Ecto neural progenitor cell (in vitro differentiated cells): Measurements from ENCODE around the gene HLA-F.

Source experiments
- DNase-seq: peaks from one replicate; pipeline ENCODE4 v3.0.0-alpha.2; 2018; ENCODE audit warnings: low spot score

Gene HLA-F

DNA sequence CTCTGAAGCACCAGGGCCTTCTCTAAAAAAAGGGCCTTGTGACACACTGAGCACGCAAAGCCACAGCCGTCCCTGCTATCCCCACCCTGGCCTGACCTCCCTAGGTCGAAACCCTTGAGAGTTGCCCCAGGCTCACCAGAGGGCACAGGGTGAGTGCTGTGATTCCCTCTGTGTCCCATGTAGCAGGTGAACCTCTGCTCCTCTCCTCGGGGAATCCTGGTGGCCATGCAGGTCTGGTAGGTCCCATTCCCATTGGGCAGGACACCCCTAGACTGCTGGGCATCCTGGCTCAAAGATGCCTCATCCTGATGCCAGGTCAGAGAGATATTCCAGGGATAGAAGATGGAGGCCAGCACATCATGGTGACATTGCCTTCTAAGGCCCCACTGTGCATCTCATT is 20.9 kb downstream of the HLA-F start:
- no peak for DNase-seq

DNA sequence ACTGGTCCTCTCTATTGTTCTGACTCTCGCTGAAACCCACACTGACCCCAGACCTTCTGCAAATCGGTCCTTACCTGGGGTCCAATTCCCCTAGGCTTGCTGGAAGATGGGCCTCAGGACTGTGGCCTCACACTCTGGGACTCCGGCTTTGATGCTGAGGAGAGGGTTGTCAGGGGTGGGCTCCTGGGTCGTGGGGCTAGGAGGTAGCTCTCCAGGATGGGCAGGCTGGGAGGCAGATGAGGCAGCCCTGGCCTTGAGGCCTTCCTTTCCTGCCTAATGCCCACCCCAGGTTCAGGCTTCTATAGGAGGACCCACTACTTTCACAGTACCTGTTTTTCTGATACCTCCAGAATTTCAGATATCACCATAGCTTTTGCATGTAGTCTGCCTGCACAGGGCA is 21.4 kb downstream of the HLA-F start:
- DNase-seq = no peak

DNA sequence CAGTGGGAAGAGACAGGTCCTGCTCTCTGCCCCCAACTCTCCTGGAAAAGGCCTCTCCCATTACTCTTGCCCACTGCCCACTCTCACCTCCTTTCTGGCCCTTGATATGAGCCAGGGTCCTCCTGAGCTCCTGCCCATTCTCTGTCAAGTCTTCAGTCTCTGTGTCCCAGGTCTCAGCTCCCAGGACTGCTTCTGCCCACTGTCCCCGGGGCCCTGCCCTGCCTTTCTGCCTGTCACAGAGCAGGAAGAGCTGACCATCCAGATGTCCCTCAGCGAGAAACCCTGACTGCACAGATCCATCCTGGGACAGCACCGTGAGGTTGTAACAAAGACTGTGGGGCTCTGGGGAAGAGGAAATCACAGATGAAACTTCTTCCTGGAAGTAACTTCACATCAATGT is 22.2 kb downstream of the HLA-F start:
- no peak for DNase-seq

DNA sequence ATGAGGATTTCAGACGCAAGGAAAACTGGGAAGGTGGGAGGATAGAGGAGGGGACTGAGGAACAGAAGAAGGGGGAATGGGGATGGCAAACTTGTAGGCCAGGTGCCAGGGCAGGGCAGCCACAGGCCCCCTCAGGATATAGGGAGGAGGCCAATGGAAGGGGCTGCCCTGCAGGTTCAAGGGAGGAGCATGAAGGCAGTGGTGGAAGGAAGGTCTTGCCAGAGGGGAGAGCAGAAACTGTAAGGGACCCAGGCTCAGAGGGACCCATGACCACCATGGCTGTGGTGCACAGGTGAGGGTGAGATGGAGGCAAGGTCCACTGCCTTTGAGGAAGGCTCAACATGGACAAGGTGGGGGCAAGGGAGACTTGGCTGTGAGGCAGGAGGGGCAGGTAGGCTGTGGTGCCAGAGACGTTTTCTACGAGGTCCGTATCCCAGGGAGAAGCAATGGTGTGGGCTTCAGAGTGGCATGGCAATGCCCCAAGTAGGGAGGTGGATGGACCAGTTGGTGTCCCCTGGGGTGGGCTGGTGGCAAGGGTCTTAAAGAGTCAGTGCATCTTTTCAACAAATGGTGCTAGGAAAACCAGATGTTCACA is 22.7 kb downstream of the HLA-F start:
- DNase-seq = no peak

DNA sequence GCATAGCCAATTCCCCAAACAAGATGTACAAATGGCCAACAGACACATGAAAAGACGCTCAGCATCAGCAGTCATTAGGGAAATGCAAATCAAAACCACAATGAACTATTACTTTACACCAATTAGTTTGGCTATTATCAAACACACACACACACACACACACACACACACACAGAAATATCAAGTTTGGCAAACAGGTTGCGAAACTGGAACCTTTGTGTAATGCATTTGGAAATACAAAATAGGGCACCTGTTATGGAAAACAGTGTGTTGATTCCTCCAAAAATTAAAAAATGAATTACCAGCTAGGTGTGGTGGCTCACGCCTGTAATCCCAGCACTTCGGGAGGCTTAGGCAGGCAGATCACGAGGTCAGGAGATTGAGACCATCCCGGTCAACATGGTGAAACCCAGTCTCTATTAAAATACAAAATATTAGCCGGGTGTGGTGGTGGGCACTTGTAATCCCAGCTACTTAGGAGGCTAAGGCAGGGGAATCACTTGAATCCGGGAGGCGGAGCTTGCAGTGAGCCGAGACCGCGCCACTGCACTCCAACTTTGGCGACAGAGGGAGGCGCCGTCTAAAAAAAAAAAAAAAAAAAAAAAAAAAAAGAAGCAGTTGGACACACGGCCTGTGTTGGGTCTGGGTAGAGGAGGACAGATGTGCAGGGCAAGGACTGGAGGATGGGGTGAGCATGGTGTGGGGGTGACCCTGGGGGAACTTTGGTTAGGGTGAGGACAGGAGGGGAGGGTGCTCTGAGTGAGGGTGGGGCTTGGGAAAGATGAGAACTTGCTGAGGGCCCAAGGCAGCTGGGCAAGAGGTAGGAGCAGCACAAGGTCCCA is 23.8 kb downstream of the HLA-F start:
- no peak for DNase-seq

DNA sequence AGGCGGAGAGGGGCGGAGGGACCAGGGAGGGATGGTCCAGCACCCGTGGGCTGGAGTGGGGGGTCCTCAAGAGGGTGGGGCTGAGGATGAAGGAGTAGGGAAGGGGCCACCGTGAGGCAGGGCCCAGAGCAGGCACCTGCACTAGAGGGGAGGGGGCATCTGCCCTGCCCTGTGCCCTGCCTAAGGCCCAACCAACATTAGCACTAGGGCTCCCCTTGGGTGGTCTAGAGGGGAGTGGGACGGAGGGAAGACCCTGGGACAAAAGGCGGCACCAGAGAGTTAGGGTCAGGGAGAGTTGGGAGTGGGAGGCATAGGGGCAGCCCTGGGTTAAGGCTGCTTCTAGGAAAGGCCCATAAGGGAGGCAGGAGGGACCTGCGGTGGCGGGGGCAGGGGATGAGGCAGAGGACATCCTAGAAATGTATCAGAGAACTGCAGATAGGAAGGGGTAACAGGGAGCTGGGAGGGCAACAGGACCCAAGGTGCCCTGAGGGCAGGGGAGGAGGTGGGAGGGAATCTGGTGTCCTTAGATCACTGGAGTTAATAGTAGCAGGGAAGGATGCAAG is 24.5 kb downstream of the HLA-F start:
- DNase-seq = no peak

DNA sequence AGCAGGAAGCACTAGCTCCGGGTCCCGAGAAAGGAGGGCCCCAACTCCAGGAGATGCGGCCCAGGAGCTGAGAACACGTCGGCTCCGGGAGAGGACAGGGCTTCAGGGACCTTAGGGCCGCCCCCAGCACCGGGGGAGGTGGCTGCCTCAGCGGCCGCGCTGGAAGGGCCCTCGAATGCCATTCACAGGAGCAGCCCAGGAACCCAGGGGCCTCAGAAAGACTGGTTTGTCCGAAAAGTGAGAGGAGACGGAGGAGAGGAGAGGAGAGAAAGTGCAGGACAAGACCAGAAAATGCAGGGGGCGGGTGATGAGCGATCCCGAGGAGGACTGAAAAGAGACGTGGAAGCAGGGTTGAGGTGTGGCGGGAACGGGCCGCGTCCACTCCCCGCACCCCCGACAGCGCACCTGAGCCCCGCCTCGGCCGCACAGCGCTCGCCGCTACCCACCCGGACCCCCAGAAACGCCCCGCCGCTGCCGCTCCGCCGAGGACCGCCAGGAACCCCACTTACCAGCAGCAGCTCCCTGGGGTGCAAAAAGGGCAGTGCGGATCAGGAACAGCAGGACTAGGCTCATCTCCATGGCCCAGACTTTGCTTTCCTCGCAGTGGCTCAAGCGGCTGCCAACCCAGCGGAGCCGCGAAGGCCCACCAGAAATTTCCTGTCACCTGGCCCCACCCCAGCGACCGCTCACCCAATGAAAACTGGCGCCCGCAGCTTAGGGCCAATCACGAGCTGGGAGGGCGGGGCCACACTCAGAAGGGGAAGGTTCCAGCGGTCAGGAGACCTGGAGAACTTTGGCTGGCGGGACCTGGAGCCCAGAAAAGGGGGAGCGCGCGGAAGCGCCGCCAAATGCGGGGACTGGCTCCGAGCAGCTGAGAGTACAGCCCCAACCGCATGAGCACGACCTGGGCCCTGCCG is 25.4 kb downstream of the HLA-F start:
- DNase-seq = peak; percentile 94

DNA sequence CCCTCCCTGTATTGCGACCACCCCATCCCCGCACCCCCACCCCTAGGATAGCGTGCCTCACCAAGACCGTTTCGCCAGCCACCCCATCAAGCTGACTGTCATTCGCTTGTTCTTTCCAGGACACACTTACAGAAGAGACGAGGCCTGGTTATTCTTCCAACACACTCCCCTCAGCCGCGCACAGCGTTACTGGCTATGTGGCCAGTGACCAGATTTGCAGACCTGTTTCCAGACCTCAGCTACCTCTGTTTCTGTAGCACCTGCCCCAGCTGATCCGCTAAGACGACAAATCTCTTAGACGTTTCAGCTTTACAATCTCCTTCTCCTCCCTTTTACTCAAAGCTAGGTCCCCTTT is 26.1 kb downstream of the HLA-F start:
- DNase-seq = no peak

DNA sequence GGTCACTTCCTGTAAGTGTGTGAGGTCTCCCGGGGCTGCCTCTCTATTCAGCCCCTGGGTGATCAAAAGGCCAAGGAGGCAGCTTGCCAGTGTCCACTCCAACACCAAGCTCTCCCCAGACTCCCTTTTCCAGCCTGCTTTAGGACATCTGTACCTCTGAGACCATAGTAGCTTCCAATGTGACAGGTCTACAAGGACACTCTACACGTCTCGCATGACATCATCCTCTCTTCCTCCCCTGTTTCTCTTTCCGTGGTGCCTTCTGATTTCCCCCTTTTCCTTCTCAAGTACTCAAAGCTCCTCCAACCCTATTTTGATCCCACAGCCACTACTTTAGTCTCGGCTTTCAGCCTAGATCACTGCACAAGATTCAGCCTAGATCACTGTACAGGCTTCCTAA is 26.4 kb downstream of the HLA-F start:
- DNase-seq = no peak

DNA sequence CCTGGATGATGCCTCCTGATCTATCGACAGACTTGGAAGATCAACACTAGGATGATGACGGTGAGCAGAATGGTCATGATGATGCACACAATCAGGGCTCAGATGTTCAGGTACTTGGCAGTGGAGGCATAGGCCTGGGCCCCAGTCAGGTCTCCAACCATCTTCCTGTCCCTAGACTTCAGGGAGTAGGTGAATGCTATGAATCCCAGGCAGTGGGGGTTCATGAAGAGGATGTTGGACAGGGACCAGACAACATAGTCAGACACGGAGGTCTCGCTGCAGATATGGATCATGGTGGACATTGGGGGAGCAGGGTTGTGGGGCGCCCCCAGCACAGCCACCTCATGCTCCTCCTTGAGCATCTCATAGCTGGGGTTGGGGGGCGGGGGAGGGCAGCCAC is 27.5 kb downstream of the HLA-F start:
- peak; percentile 28 for DNase-seq

DNA sequence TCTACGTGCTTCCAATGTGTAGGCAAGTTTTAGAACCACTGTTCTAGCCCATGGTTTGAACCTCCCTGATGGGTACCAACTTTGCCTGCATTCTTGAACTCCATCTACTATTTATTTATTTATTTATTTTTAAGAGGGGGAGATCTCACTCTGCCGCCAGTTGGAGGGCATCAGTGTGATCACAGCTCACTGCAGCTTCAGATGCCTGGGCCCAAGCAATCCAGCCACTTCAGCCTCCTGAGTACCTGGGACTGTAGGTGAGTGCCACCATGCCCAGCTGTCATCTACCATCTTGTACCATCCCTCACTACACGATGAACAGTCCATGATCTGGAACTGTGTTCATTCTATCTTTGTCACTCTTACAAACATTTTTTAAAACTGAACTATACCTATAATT is 28.2 kb downstream of the HLA-F start:
- peak; percentile 24 for DNase-seq

DNA sequence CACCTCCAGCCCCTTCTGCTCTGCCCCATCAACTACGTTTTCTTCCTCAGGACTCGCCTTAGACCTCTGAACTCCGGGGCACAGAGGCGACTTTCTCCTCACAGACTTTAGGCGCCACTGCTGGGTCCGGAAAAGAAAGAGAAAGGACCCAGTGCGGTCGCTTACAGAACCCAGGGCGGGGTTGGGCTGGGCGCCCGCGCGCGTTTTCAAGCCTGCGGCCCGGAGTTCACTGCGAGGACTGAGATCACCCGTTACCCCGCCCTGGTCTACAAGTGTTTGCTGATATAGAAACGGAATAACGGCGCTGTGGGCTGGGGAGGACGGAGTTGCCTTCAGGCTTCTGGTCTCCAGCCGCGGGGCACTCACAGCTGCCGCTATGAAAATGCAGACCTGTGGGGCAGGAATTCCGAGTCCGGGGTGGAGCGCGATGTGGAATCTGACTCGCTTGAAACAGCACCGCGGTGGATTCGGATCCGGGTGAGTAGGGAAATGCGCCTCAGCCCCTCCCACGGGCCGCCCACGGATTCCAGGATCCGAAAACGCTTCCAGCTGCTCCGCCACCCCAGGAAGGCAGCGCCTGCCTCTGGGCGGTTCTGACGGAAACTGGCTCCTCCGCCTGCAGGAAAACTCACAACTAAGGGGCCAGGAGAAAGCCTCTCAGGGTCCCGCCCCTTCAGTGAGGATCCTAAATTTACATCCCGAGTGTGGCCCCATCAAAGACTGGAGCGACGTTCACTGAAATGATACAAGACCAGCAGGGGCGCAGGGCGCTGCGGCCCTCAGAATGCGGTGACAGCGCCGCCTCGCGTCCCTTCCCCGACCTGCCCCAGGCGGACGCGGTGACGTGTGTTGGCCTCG is 29.4 kb downstream of the HLA-F start:
- peak; percentile 91 for DNase-seq

DNA sequence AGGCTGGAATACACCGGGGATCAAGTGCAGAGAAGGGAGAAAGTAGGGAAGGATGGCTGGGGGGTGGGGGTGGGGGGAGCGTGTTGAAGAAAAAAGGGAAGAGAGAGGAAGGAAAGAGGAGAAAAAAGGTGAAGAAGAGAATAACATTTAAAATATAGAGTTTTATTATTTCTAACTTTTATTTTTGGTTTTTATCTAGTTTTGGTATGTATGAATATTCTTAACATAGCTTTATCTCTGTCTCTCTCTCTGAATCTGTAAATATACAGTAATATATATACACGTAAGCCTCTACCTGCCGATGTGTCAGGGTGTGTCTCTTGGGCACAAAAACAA is 30.0 kb downstream of the HLA-F start:
- DNase-seq = no peak

DNA sequence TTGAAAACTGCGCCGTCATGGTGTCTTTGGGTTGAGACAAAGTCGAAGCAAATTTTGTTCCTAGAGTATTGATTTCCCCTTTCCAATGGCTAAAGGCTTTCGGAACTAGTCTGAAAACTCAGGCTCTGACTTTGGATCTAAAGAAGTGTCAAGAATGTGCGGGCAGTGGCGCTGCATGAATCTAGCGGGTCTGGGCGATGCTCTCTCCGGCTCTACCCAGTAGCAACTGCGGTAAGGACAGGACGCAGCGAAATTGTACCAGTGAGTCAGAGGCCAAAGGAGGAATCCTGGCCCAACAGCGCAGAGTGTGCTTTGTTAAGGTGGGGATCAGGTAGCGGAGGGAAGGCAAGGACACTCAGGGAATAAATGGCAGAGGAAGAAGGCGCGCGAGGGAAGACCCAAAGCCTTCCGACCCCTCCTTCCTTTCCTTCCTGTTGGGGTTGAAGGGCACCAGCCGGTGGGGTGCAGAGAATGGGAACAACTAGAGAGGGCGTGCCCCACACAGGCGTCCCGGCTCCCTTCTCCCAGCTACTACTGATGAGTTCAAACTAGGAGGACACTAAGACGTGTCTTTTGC is 32.1 kb downstream of the HLA-F start:
- DNase-seq = peak; percentile 30

DNA sequence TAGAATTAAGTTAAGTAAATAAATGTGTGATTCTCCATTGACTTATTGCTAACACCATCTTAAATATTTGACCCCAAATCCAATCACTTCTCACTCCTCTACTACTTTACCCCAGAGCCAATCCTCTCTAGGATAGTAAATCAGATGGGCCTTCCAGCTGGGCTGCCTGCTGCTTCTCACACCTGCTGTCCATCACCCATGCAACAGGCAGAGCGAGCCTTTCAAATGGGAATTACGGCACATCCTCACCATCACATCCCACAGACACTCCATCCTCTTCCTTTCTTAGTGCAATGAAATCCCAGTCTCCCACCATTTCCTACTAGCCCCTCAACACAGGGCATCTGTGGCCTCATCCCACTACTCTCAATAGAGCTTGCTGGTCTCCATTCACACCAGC is 34.0 kb downstream of the HLA-F start:
- no peak for DNase-seq

DNA sequence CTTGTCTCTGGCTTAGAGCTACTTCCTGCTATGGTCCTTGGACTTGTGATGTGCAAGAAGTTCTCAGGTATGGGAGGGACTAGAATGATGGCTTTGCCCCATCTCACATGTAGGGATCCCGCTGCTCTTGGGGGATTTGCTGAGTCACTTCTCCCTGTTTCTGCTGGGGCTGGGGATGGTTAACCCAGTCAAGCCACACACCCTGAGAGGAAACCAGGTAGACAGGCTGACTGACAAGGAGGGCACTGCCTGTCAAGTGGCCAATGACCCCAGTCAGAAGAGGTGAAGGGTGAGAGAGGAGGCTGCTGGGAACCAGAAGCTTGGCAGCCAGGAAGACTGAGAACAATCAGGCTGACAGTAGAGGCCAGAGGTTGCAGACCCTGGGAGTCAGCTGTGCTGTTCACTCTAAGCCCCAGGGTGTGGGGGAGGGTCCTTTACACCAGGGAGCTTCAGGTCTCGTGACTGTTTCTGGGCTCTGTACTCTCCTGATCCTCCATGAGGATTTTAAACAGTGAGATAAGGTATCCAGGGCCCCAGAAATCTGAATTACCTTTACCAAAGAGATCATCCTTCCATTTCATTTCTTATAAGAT is 34.6 kb downstream of the HLA-F start:
- peak; percentile 48 for DNase-seq

DNA sequence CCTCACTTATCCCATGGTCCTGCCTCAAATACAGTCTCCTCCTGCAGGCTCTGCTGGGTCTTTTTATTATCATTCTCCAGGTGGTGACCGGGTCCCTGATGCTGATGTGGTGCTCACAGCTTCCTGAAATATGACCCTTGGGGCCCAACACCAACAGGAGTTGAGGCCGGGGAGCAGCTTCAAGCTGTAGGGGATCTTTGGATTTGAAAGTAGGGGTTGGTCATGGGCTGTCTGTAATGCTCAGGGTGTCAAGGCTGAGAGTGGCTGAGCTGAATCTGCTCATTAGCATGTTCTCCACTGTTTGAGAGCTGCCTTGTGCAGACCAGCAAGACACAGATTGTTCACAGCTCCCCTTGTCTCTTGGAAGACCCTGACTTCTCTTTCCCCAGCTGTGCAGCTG is 35.5 kb downstream of the HLA-F start:
- DNase-seq = peak; percentile 28

DNA sequence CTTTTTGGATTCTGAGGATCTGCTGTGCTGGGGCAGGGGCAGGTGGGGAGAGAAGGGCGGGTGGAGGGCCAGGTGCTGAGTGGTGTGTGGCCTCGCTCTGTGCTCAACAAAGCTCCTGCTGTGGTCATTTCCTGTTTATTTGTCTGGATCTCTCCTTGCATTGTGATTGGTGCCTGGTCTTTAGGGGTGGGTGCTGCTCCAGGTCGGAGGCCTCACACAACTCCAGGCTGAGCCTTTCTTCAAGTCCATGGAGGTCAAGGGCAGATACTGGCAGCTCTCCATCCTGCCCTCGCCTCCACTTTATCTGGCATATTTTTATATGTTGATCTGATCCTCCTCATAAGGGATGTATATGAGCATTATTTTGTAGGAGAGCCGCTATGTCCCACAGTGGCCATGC is 36.2 kb downstream of the HLA-F start:
- DNase-seq = peak; percentile 37

DNA sequence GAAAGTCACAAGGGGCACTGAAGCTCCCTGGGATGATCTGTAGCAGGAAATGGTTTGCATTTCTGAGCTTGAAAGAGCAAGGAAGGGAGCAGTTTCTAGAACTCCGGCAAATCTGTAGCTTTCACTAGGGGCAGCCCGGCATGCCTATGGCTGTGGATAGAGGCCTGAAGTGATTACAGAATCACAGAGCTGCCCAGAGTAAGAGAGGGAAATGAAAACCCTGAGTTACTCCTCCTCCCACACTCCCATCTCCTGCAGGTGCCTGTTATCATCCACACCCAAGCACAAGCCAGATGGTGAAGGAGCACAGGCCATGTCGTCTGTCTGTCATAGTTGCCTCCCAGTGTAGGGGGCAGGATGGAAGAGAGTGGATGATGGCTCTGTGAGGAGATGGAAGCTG is 37.1 kb downstream of the HLA-F start:
- DNase-seq = peak; percentile 28

DNA sequence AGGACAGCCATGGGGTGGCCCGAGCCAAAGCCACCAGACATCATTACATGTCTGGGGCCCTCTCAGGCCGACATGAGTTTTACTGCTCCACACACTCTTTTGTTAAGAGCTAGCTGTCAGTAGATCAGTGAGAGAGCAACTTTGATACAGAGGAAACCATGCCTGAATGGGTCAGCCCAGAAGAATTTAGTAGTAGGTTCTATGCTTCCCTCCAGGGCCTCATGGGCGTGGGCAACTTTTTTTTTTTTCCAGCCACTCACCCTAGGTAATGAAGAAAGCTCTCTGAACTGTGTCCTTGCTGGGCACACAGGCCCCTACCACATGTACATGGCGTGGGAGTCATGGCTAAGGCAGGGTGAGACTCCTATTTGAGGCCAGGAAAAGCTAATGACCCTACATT is 38.8 kb downstream of the HLA-F start:
- DNase-seq = peak; percentile 16

DNA sequence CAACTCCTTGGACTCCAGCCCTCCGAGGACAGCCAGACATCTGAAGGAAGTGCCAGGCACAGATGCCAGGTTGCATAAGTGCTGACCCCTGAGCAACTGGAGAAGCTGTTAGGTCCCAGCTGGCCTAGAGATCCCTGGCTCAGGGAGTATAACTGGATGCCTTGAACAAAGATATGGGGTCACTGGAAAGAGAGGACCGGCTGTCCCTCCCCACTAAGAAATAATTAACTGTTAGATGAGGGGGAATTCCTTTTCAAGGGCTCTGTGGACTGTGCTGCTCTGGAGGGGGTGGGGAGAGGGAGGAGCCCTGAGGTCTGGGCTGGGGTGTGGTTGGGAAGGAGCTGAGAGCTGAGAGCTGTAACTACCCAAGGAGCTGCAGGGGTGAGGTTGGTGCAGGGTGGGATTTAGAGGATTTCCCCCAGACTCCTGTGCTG is 39.6 kb downstream of the HLA-F start:
- DNase-seq = peak; percentile 38
